GM19438 (cell line): ENCODE data around the gene PPP6R1.
A peak's percentile ranks its signal among the peaks of the same experiment; 100 is the strongest.

Source experiments
- ATAC-seq: cut with Tn5 transposase; IDR thresholded peaks from one replicate; pipeline ENCODE4 v1.9.1; 2021; ENCODE audit warnings: low read depth; ENCODE audit not compliant: unreplicated experiment

Gene PPP6R1, protein sequence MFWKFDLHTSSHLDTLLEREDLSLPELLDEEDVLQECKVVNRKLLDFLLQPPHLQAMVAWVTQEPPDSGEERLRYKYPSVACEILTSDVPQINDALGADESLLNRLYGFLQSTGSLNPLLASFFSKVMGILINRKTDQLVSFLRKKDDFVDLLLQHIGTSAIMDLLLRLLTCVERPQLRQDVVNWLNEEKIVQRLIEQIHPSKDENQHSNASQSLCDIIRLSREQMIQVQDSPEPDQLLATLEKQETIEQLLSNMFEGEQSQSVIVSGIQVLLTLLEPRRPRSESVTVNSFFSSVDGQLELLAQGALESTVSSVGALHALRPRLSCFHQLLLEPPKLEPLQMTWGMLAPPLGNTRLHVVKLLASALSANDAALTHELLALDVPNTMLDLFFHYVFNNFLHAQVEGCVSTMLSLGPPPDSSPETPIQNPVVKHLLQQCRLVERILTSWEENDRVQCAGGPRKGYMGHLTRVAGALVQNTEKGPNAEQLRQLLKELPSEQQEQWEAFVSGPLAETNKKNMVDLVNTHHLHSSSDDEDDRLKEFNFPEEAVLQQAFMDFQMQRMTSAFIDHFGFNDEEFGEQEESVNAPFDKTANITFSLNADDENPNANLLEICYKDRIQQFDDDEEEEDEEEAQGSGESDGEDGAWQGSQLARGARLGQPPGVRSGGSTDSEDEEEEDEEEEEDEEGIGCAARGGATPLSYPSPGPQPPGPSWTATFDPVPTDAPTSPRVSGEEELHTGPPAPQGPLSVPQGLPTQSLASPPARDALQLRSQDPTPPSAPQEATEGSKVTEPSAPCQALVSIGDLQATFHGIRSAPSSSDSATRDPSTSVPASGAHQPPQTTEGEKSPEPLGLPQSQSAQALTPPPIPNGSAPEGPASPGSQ

DNA sequence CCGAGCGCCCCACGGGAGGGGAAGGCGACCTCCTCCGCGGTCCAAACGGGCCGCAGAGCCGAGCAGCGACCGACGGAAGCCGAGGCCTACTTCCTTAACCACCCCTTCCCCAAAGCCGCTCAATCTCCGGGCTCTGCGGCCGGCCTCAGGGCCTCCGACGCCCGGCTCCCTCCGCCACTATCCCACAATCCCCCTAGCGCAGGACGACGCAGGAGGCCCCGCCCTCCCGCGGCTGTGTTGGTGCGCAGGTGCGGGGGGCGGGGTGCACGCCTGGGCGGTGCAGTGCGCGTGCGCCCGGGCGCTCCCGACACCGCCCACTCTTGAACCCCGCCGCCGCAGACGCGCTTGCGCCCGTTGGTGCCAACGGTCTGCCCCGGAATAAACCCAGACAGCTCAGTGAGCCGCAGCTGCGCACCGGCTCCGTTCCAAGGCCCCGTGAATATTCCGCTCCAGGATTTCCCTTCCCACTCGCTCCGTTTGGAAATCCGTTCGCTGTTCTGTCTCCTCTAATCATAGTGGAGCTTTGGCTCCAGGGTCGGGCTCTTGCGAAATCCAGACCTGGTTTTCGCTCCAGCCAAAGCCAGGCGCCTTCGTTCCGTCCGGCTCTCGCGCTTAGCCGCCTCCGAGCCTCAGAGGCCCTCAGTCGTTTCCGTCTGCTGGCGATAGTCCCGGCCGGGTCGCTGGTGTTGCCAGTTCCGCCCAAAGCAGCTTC lies at the start of gene PPP6R1:
Gene PPP6R1, minus strand, starts transcription at position 190 of the 712 bp plus-strand sequence. CDS start 11,914 bp downstream, outside the sequence.
- peak; percentile 57 for ATAC-seq

DNA sequence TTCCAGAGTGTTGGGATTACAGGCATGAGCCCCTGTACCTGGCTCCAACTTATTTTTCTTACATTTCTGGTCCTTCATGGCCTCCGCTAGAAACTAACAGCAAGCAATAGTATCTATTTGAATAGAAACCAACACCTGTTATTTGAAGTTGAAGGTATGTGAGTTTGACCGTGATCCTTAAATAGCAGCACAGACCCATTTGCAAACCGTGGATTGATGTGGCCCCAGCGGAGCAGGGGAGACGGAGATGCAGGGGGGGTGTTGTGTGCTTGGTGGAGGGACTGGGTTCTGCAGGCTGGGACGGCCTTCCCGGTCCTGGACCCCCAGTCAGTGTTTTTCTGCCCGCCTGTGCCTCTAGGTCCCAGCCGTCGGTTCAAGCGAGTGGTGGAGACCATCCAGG lies 49.5 kb upstream of the PPP6R1 start:
- no peak for ATAC-seq

DNA sequence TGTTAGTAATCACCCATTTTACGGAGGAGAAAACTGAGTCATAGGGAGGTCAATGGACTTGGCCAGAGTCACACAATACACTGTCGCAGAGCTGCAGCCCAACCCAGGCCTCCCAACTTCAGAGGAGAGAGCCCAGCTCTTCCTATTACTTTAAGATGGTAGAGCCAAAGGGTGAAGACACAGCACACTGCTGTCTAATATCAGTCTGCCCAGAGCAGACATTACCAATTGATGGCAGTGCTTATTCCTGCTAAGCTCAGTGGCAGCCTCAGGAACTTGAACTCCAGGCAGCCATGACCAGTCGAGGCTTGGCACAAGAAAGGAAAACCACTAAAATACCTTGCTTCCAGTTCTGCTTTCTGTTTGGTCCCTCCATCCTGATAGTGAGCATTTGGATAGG lies 47.9 kb upstream of the PPP6R1 start:
- ATAC-seq = no peak

DNA sequence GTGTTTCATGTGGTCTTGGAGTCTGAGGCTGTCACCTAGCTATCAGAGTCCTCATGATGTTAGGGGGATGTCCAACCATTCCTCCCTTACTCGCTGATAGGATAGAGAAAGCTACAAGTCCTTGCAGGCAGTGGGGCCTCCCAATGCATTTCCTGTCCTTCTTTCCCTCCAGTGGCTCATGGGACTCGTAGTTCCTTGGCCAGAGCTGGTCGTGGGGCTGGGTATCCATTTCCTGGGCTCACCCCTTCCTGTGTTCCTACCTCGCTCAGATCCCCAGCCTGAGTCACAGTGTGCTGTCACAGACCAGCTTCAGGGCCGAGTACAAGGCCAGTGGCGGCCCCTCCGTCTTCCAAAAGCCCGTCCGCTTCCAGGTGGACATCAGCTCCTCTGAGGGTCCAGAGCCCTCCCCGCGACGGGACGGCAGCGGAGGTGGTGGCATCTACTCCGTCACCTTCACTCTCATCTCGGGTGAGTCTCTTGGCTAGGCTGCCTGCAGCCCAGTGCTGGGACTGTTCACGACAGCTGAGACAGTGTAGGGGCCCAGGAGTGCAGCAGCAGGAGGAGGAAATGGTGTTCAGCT lies 47.3 kb upstream of the PPP6R1 start:
- ATAC-seq = no peak

DNA sequence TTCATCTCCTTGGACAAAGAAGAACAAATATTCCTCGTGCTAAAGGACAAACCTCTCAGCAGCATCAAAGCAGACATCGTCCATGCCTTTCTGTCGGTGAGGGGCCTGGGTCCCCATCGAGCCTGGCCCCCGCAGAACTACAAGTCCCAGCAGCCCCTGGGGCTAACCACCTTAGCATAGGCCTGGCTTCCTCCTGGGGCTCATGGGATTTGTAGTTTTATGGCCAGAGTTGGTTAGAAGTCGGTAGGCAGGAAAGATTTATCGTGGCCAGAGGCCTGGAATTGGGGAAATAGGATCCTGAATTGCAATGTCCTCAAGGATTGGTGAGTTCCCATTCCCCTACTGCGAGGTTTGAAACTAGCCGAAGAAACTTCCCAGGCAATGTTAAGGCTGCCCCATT lies 46.7 kb upstream of the PPP6R1 start:
- no peak for ATAC-seq

DNA sequence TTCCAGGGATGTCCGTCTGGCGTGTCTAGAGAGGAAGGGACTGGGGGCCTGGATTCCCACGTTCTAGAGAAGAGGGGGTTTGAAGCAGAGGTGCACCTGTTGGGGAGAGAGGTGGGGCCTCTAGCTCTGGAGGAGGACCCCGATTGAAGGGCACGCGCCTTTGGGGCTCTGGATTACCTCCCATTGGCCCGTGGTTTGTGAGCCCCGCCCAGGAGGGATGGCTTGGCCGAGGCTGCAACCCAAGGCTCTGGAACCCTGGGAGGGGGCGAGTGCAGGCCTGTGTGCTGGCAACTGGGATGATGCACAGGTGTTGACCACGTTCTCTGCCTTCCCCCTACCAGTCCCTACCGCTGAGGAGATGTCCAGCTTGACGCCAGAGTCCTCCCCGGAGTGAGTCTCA lies 46.2 kb upstream of the PPP6R1 start:
- no peak for ATAC-seq

DNA sequence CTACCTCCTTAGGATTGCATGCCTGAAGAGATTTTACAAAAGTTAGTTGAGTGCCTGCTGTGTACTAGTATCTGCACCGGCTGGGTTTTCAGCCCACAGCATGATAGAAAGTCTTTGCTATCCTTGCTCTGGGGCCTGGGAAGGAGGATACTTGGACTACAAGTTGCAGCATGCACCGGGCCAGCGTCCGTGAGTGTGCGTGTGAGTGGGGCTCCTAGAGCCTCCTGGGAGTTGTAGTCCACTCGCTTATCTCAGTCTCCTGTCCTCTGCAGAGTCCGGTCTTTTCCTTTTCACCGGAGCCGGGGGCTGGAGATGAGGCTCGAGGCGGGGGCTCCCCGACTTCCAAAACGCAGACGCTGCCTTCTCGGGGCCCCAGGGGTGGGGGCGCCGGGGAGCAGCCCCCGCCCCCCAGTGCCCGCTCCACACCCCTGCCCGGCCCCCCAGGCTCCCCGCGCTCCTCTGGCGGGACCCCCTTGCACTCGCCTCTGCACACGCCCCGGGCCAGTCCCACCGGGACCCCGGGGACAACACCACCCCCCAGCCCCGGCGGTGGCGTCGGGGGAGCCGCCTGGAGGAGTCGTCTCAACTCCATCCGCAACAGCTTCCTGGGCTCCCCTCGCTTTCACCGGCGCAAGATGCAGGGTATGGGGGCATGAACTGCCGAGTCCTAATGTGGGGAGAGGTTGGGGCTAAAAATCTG lies 45.6 kb upstream of the PPP6R1 start:
- no peak for ATAC-seq

DNA sequence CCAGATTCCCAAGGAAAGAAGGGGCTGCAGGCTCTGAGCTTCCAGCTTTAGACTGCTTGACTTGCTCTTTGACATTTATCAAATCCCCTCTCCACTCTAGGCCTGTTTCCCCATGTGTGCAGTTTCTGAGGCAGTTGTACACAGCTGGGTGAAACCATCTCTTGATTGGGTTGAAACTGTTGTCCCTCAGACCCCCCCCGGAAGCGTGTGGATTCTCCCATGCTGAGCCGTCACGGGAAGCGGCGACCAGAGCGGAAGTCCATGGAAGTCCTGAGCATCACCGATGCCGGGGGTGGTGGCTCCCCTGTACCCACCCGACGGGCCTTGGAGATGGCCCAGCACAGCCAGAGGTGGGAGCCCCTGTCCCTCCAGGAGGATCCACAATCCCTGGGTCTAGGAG lies 44.7 kb upstream of the PPP6R1 start:
- ATAC-seq = no peak

DNA sequence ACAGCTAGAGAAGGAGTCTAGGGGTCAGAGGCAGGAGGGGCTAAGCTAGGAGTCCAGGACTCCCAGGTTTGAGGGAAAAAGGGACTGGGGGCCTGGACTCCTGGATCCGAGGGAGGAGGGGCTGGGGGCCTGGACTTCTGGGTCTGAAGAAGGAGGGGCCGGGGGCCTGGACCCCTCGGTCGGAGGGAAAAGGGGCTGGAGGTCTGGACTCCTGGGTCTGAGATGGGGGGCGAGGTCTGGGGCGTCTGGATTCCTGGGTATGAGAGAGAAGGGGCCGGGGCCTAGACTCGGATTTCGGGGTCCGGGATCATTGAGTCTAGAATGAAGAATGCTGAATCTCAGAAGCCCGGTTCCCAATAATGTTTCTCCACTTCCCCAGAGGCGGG lies 43.5 kb upstream of the PPP6R1 start:
- no peak for ATAC-seq

DNA sequence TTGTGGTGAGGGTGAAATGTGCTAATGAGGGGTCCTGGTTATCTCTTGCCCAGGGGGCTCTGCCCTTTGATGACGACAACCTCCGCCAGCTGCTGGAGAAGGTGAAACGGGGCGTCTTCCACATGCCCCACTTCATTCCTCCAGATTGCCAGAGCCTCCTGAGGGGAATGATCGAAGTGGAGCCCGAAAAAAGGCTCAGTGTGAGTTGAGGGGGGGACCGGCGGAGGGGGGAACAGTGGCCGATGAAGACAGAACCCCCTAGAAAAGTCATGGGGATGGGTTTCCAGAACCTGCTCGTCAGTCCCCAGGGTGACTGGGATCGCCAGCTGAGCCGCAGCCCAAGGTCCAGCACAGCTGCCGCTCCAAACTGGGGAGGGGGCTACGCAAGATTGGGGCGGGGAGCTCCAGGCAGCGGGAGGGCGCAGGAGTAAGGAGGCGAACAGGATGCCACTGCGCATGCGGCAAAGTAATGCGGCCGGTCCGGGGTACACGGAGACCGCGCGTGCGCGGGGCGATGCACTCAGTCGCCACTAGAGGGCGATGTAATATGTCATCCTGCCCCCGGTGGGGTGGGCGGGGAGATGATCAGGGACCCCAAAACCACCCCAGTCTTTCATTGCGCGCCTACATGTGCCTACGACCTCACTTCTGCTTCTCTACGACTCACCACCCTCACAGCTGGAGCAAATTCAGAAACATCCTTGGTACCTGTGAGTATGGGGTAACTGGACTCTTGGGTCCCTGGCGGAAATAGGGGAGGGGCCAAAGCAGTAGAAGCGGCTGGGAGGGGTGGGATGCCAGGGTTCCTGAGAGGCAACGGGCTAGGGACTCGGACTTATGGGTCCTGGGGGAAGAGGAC lies 42.9 kb upstream of the PPP6R1 start:
- no peak for ATAC-seq

DNA sequence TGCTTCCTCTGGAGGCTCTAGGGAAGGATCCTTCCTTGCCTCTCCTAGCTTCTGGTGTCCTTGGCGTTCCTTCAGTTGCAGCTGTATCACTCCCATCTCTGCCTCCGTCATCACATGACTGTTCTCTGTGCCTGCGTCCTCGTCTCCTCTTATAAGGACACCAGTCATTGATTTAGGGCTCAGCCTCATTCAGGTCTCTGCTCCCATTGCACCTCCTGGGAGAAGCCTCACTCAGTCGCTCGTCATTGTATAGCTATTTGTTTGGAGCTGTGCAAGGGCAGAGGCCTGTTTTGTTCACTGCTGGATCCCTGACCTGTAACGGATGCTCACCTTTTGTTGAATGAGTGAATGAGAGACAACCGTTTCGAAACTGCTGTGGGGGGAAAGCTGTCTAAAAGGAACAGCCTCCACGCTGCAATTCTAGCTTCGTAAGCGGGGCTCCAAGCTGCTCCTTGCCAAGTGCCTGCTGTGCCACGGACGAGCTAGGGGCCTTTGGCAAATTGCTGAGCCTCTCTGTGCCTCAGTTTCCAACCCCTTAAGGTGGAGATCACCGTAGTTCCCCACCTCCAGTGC lies 42.2 kb upstream of the PPP6R1 start:
- no peak for ATAC-seq

DNA sequence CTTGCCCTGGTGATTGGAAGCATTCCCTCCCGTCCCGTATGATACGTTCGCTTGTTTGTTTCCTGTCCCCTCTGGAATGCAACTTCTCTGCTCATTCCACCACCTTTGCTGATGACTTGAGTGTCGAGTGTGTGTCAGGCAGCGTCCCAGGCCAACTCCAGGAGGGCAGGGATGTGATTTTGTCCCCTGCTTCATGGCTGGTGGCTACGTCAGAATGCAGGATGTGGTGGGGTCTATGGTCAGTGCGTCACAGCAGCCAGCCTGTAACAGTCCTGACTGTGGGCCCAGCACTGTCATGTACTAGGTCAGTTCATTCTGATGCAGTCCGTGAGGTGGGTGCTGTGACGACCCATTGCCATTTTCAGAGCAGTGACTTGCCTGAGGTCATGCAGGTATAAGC lies 41.2 kb upstream of the PPP6R1 start:
- no peak for ATAC-seq

DNA sequence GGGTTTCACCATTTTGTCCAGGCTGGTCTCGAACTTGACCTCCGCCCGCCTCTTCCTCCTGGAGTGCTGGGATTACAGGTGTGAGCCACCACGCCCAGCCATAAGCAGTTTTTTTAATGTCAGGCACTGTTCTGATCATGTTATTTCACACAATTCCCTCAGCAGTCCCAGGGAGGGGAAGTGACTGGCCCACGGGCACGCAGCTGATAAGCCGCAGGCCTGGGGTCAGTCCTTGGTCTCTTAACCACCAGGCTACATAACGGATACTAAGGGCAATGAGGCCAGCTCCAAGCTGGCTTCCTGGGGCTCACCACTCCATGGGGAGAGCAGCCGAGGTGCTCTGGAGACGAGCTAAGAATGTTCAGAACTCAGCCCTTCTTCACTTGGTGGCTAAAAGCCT lies 38.5 kb upstream of the PPP6R1 start:
- ATAC-seq = no peak

DNA sequence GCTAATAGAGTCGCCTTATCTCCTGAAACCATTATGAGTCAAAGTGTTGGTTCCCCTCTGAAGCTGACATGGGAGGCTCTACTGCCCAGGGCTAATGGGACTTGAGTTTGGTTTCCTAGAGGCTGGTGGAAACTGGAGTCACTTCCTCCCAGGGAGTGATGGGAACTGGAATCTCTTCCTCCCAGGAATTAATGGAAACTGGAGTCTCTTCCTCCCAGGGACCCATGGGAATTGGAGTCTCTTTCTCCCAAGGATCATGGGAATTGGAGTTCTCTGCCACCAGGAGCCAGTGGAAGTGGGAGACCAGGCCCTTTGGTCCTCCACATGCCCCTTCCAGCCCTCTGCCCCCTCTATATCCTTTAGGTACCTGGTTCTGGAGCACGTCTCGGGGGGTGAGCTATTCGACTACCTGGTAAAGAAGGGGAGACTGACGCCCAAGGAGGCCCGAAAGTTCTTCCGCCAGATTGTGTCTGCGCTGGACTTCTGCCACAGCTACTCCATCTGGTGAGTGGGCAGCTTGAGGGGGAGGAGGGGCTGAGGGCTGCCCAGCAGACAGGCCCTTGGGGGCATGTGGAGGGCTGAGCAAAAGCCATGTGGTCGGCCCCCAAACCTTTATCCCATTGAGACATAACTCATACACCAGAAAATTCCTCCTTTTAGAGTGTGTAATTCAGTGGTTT lies 30.4 kb upstream of the PPP6R1 start:
- no peak for ATAC-seq

DNA sequence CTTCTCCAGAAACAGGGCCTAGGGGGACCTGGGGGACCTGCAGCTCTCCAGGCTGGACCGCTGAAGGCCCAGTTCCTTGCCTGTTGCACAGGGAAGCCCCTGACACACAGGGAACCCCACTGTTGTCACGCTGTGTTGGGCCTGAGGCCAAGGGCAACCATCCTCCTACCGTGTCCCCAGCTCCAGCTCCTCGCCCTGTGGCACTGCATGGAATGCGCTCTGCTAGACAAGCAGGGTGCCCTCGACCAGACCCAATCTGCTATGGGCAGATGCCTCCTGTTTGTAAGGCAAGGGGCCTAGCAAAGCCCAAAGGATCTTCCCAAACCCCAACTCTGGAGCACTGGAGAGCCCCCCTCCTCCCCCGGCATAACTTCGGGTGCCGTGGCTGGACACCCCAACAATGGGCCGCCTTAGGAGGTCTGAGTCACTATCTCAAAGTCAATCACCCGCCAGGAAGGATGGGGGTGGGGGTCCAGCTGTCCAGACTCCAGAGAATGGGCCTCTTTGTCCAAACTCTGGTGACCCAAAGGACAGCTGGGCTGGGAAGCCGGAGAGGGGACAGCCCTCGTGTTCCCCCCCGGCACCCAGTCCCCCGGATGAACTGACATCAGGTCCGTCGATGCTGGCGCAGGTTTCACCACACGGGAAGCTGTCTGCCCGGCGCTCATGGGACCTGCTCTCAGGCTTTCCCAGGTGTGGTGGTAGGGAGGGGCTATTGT lies 28.7 kb upstream of the PPP6R1 start:
- ATAC-seq = no peak

DNA sequence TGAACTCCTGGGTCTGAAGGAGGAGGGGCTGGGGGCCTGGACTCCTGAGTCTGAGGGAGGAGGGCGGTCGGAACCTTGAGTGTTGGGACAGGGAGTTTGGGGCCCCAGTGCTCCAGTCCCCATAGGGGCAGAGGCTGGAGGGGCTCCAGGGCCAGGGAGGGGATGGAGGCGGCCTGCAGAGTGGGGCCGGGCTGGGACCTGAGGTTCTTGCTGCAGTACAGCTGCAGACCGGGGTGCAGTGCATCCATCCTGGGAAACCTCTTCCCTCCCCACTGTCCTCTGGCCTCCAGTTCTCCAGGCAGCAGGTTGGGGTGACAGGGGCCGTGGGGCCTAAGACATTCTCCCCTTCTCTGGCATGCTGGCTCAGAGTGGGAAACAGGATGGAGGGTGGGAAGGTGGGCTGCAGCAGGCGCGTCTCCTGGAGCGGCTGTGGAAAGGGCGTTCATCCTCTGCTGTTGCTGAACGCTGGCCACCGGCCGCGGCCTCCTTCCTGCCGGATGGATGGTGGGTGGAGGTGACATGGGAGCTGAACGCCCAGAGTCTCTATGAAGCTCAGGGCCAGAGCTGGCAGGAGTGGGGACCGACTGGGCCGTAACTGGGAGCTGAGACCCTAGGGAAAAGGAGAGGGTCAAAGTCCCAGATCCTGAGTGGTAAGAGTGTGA lies 26.5 kb upstream of the PPP6R1 start:
- no peak for ATAC-seq

DNA sequence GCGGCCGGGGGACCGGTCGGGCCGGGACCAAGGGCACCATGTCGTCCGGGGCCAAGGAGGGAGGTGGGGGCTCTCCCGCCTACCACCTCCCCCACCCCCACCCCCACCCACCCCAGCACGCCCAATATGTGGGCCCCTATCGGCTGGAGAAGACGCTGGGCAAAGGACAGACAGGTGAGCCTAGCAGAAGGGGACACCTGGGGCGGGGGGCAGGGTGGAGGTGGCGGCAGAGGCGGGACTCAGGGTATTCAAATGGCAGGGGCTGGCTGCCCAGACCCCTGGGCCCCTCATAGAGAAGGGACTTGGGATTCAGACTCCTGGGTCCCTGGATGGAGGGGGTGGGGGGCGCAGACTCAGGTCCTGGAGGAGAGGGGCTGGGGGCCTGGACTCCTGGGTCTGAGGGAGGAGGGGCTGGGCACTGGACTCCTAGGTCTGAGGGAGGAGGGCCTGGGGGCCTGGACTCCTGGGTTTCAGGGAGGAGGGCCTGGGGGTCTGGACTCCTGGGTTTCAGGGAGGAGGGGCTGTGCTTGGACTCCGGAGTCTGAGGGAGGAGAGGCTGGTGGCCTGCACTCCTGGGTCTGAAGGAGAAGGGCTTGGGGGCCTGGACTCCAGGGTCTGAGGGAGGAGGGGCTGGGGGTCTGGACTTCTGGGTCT lies 25.7 kb upstream of the PPP6R1 start:
- no peak for ATAC-seq
